NCI-H1092 (cell line): Measurements from ENCODE around the gene MAP2K4.
"Not testable (repeated sequence)": the region's sequence is repeated elsewhere in the genome, so short reads cannot be mapped to it uniquely, and the experiment has no call there.

ENCODE experiments used
- DNase-seq: peaks from one replicate; lab custom pipeline; 2025; lab: John Stamatoyannopoulos, UW

Gene MAP2K4

DNA sequence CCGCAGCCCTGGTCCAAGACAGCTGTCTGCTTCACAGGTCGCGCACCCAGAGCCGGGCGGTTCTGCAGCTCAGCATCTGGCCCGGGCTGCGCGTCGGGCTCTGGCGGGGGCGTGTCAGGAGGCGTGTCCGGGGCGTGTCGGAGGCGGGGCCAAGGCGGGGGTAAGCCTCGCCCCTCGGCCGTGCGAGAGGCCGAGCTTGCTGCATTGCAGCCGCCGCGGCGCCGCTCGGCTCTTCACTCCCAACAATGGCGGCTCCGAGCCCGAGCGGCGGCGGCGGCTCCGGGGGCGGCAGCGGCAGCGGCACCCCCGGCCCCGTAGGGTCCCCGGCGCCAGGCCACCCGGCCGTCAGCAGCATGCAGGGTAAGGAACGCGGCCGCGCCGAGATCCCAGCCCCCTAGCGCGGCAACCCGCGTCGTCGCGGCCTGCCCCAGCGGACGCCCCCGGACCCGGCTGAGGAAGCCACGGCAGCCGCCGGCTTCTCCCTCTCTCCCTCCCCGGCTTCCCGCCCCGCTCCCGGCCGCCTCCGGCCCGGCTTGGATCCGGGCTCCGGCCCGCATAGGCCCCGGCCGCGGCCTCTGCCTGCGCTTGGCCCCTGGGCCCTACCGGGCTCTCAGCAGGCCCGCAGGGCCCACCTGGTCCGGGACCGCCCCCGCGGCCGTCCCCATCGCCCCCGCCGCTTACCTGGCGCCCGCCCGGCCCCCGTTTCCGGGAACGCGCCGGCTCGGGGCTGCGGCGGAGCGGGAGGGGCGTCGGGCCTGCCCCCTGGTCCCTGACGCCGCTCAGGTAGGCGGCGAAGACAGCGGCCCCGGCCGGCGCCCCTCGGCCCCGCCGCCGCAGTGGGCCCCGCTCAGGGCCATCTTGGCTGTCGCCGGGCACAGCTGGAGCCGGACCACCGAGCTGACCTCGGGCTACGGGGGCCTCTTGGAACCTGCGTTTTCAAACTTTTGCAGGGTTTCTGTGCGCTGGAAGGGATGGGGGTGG is at the start of gene MAP2K4:
TSS of gene MAP2K4 (plus strand) at position 236 of the 981 bp plus-strand sequence. CDS start at position 246, 10 bp downstream.
- peak; percentile 45 for DNase-seq

GRCh38 chr17:11972741-11973140 is 47.9 kb upstream of the MAP2K4 start:
- not testable (repeated sequence) for DNase-seq

DNA sequence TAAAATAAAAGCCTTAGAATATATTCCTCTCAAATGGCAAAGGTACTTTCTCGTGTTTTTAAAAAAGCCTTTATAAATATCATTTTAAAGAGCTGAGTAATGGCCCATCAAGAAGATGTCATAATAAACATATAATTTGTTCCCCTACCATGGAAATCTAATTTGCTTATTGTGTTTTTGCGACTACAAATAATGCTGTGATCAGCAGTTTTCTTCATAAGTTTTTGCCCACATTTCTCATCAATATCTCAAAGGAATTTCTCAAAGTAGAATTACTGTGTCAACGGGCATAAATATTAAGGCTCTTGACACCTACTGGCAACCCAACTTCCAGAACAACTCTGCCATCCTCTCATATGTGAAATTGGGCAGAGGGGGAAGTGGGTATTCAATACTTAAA is 40.9 kb upstream of the MAP2K4 start:
- DNase-seq: no peak

DNA sequence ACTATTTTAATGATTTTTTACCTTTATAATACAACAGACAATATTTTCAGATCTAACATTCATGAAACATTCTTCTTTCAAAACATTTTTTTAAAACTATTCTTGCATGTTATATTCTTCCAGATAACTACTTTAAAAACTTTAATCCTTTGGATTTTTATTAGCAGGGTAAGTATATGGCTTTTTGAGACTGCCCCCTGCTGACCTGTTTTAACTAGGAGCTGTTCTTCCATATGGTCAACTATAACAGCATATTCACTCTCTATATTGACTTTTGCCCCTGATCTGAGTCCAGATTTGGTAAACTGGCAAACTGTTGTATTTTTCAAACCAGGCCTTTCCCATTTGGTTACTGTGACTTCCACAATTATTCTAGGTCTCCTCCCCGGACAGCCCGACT is 39.9 kb upstream of the MAP2K4 start:
- no peak for DNase-seq

GRCh38 chr17:11981862-11982261 is 38.8 kb upstream of the MAP2K4 start:
- DNase-seq: no peak

- no peak for DNase-seq
Observed at GRCh38 chr17:11986179-11986941, 34.3 kb upstream of the MAP2K4 start.

GRCh38 chr17:11986942-11987329 is 33.7 kb upstream of the MAP2K4 start:
- DNase-seq: no peak

DNA sequence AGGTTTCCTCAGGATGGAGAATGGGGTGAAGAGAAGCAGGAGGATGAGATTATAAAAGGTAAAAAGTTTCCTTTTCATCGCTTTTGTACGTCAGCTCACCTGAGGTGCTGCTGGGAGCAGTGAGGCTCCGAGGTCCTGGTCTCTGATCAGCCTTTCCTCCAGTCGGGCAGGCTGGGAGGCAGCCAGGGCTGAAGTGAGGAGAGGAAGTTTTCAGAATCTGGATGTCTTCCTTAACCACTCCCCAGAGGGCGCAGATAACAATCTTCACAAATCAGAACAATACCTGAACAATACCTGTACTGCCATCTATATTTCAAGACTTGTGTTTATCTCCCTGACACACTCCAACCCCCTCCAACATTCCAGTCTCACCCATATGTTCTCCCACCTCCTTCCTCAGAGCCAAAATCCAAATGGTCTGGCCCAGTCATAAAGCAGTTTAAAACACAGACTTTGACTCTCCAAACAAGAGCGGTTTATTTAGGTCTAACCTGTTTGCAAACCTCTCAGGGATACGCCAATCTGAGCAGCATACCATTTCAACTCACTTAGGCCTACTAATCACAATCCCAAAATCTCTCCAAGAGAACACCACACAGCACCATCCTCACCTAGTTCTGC is 30.2 kb upstream of the MAP2K4 start:
- no peak for DNase-seq

DNA sequence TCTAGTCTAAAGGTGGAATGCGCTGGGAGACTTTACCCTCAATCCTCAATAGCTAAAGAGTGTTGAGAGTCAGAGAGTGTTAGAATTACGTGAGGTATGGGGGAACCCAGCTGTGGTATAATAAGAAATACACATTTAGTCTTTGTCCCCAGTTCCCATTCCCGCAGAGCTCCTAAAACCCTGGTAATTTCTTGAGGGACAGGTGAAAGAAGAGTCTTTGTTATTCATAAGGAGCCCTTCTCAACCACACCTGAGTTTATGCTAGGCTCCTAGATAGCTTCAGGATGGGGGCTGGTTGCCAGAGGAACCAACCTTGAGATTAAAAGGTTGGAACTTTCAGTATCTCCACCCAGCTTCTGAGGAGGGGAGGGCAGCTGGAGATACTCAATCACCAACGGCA is 29.2 kb upstream of the MAP2K4 start:
- no peak for DNase-seq

GRCh38 chr17:11996722-11997146 is 23.9 kb upstream of the MAP2K4 start:
- no peak for DNase-seq

- peak; percentile 83 for DNase-seq
Observed at GRCh38 chr17:11997147-11997971, 23.3 kb upstream of the MAP2K4 start, which contains the start of gene ZNF18. ZNF18 (minus strand) TSS chr17:11997475; CDS start chr17:11992829, 4,646 bp downstream.

- DNase-seq: no peak
Observed at GRCh38 chr17:11997972-11998233, 22.8 kb upstream of the MAP2K4 start.

GRCh38 chr17:11999696-12000095 is 21.0 kb upstream of the MAP2K4 start:
- no peak for DNase-seq

DNA sequence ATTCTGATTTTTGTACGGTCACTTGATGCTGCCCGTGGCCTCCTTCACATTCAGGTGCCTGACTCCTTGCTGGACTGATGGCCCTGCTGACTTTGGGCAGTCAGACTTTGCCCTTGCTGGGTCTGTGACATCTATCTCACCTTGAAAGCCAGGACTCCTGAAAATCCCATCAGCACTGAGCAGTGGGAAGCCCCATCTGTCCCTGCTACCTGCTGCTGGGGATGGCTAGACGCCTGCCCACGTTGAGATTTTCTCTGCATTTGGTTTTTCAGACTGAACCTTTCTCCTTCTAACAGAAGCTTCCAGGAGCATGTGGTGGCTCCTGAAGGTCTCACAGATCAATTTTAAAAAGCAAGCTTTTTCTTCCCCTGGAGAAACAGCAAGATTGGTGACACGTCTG is 13.2 kb upstream of the MAP2K4 start:
- no peak for DNase-seq

- no peak for DNase-seq
Observed at GRCh38 chr17:12021623-12022140, 1.0 kb downstream of the MAP2K4 start.

DNA sequence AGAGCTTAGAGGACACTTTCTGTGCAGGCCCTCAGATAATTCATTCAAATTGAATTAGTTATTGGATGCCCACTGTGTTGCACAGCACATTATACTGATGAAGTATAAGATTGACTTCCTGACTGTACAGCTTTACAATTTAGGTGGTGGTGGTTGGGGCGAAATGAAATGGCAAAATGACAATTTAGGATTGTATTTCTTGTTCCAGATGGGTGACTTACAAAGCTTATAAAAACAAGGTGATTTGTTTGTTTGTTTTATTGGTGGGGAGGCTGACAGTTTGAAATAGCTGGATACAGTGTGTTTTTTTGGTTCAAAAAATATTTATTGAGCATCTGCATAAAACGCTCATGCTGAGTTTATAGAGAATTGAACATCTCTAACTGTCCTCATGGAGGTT is 1.6 kb downstream of the MAP2K4 start:
- no peak for DNase-seq

DNA sequence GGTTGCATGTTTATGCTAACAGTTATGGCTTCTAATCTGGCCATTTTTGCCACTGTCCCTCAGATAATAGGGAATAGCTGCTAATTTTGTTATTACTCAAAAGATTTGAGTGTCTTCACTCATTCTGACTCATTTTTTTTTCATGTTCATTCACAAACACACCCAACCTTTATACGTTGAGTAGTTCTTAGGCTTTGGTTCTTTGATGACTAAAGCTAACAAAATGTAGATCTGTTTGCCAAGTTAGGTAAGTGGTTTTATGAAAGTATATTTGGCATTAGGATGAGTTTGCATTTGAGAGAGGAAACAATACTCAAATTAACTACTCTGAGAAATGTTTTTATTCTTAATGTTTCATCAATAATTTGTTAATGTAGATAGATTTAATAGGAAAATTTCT is 3.6 kb downstream of the MAP2K4 start:
- DNase-seq: no peak

DNA sequence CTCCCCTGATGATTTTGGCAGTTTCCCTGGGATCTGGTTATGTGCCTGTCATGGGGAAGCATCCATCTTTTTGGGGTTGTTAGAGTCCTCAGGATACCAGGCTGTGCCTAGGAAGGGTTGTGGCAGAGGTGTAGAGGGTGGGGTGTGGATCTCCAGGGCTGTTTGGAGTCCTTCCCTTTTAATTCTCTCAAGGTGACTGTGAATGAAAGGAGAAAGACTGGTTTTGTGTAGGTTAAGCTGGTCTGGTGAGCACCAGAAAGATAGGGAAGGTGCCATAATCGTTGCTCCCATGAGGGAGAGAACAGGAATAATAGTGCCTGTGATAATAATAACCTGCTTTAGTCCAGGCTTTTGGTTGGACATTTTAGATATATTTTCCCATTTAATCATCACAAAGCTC is 7.0 kb downstream of the MAP2K4 start:
- DNase-seq: no peak

DNA sequence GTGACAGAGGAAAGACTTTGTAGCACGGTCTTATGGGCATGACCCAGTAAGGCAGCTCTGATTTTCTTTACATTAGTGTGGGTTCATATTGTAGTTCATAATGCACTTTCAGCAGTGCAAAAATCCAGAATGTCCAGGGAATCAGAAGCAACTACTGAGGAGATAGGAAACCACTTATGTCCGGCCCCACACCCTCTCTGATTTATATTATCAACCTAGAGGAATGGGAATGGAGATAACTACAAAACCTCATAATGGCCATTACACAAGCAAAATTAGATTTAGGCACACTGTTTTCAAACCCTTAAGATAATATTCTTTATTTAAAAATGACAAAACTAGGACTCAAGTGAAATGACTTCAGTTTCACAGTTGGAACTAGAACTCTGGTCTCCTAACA is 7.9 kb downstream of the MAP2K4 start:
- DNase-seq: no peak

- no peak for DNase-seq
Observed at GRCh38 chr17:12034538-12034937, 13.9 kb downstream of the MAP2K4 start.

GRCh38 chr17:12035673-12036072 is 15.0 kb downstream of the MAP2K4 start:
- DNase-seq: no peak

DNA sequence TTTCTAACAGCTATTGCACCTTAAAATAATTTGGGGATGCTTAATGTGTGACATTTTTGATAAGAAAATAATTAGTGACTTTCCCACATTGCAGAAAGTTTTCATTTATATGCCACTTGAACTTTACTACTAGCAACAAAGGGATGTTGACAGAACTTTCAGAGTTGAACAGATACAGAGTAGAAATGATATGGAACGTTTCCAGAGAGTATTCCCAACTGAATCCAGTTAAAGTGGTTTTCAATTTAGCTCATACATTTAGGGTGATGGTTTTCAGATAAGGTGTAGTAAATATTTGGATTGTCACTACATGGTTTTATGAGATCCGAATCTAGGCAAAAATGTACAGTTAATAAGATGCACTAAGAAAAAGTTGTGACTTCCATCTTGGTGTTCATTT is 17.3 kb downstream of the MAP2K4 start:
- DNase-seq: no peak
